ENCODE measurements around the gene USH2A.

The USH2A gene

DNA sequence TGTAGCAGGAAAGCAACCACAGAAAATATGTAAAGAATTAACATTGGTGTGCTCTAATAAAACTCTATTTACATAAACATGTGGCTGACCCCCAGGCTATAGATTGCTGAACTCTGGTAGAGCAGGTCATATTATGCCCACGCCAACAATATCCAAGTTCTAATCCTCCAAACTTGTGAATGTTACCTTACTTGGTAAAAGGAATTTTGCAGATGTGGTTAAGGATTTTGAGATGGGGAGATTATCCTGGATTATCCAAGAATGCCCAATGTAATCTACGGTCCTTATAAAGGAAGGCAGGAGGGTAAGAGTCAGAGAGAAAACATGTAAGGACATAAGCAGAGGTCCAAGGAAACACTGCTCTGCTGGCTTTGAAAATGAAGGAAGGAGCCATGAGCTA, 201.0 kb downstream of the USH2A start:
- no peak overlapping the region for H3K4me3 ChIP-seq (ENCODE audit: low read depth, low read length)
- no peak for DNase-seq (ENCODE audit: low read depth)

- DNase-seq (ENCODE audit: low read depth): peak; percentile 57
- peak overlapping the region; percentile 42 for H3K4me3 ChIP-seq (ENCODE audit: low read depth, low read length)
Observed at GRCh38 chr1:216221260-216221700, 202.0 kb downstream of the USH2A start.

DNA sequence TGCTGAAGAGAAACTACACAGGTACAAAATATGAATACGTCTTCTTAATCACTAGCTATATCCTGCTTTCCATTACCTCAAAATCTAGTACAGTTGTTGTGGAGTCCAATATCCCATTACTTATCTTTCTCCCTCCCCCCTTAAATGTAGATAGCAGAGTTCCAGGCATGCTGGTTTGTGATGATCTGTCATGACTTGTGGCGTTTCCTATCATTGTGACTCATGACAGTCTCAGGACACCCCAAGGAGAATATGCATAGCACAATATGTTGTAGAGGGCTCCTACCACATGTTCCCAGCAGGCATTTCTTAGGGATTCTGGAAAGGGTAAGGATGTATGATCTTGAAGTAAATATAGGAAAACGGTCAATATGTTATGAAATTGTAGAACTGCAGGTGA, 206.9 kb downstream of the USH2A start:
- no peak overlapping the region for H3K4me3 ChIP-seq (ENCODE audit: low read depth, low read length)
- no peak for DNase-seq (ENCODE audit: low read depth)

- no peak overlapping the region for H3K4me3 ChIP-seq (ENCODE audit: low read depth, low read length)
- no peak for DNase-seq (ENCODE audit: low read depth)
Observed at GRCh38 chr1:216215169-216215568, 208.1 kb downstream of the USH2A start.

DNA sequence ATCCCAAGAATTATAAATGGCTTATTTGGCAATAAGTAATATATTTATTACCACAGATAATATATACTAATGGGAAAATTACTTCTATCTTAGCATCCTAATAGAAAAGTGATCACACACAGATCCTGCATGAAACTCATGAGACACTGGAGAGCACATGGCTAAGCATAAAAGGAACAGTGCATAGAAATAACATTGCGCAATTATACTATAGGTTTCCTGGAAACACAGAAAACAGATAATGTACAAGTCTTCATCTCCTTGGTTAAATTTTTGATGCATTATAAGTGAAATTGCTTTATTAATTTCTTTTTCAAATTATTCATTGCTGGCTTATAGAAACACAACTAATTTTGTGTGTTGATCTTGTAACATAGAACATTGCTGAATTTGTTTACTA, 210.4 kb downstream of the USH2A start:
- no peak for DNase-seq (ENCODE audit: low read depth)
- H3K4me3 ChIP-seq (ENCODE audit: low read depth, low read length): no peak overlapping the region

DNA sequence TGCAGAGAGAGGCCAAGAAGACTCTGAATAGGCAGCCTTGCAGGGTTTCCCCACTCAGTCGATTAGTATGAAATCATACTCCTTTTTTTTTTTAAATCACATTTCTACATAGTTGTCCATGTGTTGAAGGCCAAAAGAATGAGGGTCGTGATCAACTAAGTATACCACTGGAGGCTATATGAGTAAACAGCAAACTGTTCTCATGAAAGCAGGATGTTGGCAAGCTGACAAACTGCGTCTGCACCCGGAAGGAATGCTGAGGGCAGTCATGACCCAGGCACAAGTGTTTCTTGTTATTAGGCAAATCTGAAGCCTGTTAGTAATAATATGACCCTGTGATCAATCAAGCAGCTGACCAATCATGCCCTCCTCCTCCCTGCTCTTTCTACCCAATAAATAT, 213.2 kb downstream of the USH2A start:
- no peak for DNase-seq (ENCODE audit: low read depth)
- no peak overlapping the region for H3K4me3 ChIP-seq (ENCODE audit: low read depth, low read length)

DNA sequence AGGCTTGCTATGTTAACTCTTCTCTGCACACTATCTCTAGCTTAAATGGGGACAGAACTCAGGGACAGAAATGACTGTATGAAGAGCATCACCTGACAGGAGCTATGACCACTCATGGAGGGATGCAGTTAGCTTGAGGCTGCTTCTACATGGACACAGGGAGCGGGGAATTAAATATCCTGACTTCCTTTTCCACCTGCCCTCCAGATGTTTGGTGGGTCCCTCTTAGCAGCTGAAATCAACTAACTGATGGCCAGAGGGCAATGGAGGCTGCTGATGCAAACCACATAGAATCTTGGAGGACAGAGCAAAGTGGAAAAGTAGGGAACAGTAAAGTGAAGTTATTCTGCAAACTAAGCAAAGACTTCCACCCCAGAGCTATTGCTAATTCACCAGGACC, 214.1 kb downstream of the USH2A start:
- DNase-seq (ENCODE audit: low read depth): no peak
- no peak overlapping the region for H3K4me3 ChIP-seq (ENCODE audit: low read depth, low read length)

DNA sequence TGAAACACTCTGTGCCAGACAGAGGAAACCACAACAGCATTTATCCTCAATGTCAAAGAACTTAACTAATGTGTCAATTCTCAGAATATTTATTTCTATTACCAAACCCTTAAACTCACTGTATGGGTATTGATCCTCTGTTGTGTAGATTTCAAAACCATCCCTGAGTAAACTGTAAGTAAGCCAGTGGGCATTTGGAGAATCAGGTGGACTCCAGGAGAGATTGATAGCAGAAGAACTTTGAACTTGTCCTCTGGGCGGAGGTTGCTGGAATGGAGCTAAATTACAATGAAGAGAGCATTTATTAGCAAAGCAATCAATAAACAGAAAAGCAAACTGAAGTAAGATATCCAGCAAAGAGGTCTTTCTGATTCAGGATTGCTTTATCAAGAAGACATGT, 216.1 kb downstream of the USH2A start:
- no peak overlapping the region for H3K4me3 ChIP-seq (ENCODE audit: low read depth, low read length)
- DNase-seq (ENCODE audit: low read depth): no peak

DNA sequence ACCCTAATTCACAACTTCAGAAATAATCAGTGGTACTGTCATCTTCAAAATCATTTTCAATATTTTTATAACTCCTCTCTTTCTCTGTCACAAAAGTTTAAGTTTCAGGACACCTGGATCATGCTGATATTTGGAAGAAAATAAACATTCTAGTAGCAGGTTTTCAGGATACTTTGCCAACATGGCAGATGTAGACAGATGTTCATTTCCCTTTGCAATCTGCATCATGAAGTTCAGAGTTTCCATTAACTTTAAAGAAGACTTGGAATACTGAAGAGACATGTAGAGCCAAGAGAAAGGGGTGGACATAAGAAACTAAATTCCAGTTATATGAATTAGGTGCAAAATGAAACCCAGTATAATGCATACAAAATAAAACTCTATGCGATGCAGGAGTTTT, 218.1 kb downstream of the USH2A start:
- H3K4me3 ChIP-seq (ENCODE audit: low read depth, low read length): no peak overlapping the region
- no peak for DNase-seq (ENCODE audit: low read depth)

- DNase-seq (ENCODE audit: low read depth): no peak
- no peak overlapping the region for H3K4me3 ChIP-seq (ENCODE audit: low read depth, low read length)
Observed at GRCh38 chr1:216201946-216202345, 221.3 kb downstream of the USH2A start.

GRCh38 chr1:216200941-216201340, 222.3 kb downstream of the USH2A start:
- no peak for DNase-seq (ENCODE audit: low read depth)
- H3K4me3 ChIP-seq (ENCODE audit: low read depth, low read length): no peak overlapping the region

GRCh38 chr1:216194721-216195120, 228.5 kb downstream of the USH2A start:
- no peak overlapping the region for H3K4me3 ChIP-seq (ENCODE audit: low read depth, low read length)
- peak; percentile 92 for DNase-seq (ENCODE audit: low read depth)

- H3K4me3 ChIP-seq (ENCODE audit: low read depth, low read length): no peak overlapping the region
- DNase-seq (ENCODE audit: low read depth): no peak
Observed at GRCh38 chr1:216193839-216194443, 229.3 kb downstream of the USH2A start.

- no peak overlapping the region for H3K4me3 ChIP-seq (ENCODE audit: low read depth, low read length)
- no peak for DNase-seq (ENCODE audit: low read depth)
Observed at GRCh38 chr1:216190438-216190837, 232.8 kb downstream of the USH2A start.

GRCh38 chr1:216186816-216187215, 236.4 kb downstream of the USH2A start:
- no peak for DNase-seq (ENCODE audit: low read depth)
- H3K4me3 ChIP-seq (ENCODE audit: low read depth, low read length): no peak overlapping the region

DNA sequence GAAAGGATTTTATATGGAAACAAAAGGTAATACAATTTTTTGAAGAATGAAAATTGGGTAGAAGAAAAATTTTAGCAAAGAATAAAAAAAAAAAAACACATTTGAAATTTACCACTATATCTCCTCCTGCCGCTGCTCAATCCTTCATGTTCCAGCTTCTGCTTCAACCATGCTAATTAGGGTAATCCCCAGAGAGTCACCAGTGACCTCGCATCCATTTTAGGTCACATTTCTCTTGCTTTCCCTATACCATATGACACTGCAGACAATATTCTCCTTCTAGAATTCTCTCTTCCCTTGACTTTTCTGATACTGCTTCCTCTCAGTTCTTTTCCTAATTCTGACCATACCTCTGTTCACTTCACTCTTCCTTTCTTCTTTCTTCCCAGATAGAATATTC, 237.1 kb downstream of the USH2A start:
- H3K4me3 ChIP-seq (ENCODE audit: low read depth, low read length): no peak overlapping the region
- DNase-seq (ENCODE audit: low read depth): no peak

DNA sequence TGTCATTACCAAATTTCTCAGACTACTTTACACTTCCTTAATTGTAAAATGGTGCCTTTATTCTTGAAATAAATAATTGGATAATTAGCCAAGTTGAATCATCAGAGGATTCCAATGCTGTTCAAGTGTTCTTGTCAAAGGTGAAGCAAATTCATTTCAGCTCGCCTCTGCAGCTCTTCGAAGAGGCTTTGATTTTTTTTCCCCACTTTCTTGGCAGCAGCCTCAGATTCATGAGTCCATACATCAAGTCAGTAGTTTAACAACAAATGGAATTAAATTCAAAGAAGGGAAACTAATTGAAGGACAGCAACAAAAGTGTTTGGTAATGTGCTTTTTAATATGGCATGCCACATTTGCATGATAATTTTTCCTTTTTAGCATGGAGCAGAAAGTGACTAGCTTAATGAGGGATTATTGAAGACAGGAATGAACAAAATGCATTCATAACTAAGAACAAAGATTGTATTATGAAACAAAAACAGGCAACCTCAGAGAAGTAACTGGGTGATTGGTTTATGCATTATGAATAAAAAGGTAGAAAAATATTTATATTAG, 239.0 kb downstream of the USH2A start:
- no peak for DNase-seq (ENCODE audit: low read depth)
- H3K4me3 ChIP-seq (ENCODE audit: low read depth, low read length): no peak overlapping the region

DNA sequence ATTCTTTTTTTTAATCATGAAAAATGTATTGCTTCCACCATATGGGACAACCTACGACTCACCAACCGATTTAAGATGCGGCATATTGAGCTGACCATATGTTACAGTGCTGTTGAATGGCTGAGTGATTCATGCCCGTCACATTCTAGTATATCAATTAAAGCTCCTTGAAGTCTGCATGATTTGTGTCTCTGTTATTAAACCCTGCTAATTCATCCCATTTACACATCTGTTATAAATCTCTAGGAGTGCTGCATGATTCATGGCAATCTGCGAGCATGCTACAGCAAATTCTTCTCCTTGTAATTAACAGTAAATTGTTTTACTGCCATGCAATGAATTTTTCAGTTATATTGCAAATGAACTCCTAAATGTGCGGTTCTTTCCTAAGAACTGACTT, 239.8 kb downstream of the USH2A start:
- no peak for DNase-seq (ENCODE audit: low read depth)
- no peak overlapping the region for H3K4me3 ChIP-seq (ENCODE audit: low read depth, low read length)

GRCh38 chr1:216183007-216183406, 240.2 kb downstream of the USH2A start:
- peak; percentile 36 for DNase-seq (ENCODE audit: low read depth)
- no peak overlapping the region for H3K4me3 ChIP-seq (ENCODE audit: low read depth, low read length)

DNA sequence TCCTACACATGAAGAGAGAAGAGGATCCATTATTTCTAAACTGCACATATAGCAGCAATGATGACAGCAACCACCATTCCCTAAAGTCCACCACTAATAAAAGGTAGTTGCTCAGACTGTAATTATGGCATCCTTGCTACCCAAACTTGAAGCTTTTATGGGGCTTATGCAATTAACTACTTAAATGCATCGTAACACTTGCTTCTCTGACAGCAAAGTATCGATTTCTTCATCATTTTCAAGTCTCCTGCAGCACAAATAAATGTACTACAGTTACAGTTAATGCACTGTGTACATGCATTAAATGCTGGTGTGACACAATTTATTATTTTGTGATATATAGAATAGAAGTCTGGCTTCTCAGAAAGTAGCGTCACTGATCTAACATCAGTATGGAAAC, 241.7 kb downstream of the USH2A start:
- H3K4me3 ChIP-seq (ENCODE audit: low read depth, low read length): no peak overlapping the region
- no peak for DNase-seq (ENCODE audit: low read depth)

GRCh38 chr1:216178281-216178680, 245.0 kb downstream of the USH2A start:
- DNase-seq (ENCODE audit: low read depth): no peak
- H3K4me3 ChIP-seq (ENCODE audit: low read depth, low read length): no peak overlapping the region

DNA sequence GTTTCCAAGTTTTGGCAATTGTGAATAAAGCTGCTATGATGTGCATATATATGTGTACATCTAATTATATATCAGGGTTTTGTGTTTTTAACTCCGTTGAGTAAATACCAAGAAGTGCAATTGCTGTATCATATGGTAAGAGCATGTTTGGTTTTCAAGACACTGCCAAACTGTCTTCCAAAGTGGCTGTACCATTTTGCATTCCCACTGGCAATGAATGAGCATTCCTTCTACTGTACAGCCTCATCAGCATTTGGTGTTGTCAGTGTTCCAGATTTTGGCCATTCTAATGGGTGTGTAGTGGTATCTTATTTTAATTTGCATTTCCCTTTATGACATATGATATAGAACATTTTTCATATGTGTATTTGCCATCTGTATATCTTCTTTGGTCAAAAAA, 246.3 kb downstream of the USH2A start:
- no peak for DNase-seq (ENCODE audit: low read depth)
- H3K4me3 ChIP-seq (ENCODE audit: low read depth, low read length): no peak overlapping the region

All from skeletal muscle cell (primary cell).